ENCODE results near the gene CLDN16. TPM values are rescaled to one million over a fixed set of nuclear protein-coding genes. Genes with fewer than 3 reads are reported as not detected.

Gene CLDN16
- total RNA-seq, 1 experiment from 2014 or later, result not detected

- TF ChIP-seq CREB1 (CRISPR knock-in tag; IDR thresholded peaks at IDR 0.05) (no peak), NFYB (CRISPR knock-in tag; conservative IDR thresholded peaks at IDR 0.05; ENCODE audit: low read depth) (no peak), IRF2 (CRISPR knock-in tag; IDR thresholded peaks at IDR 0.05; ENCODE audit: borderline replicate concordance, low read depth) (no peak)
- TF ChIP-seq, protein P1, sequence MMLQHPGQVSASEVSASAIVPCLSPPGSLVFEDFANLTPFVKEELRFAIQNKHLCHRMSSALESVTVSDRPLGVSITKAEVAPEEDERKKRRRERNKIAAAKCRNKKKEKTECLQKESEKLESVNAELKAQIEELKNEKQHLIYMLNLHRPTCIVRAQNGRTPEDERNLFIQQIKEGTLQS (CRISPR knock-in tag; conservative IDR thresholded peaks at IDR 0.05), result no peak
Observed at GRCh38 chr3:190384309-190384756, 3.6 kb upstream of the CLDN16 start (continued).

DNA sequence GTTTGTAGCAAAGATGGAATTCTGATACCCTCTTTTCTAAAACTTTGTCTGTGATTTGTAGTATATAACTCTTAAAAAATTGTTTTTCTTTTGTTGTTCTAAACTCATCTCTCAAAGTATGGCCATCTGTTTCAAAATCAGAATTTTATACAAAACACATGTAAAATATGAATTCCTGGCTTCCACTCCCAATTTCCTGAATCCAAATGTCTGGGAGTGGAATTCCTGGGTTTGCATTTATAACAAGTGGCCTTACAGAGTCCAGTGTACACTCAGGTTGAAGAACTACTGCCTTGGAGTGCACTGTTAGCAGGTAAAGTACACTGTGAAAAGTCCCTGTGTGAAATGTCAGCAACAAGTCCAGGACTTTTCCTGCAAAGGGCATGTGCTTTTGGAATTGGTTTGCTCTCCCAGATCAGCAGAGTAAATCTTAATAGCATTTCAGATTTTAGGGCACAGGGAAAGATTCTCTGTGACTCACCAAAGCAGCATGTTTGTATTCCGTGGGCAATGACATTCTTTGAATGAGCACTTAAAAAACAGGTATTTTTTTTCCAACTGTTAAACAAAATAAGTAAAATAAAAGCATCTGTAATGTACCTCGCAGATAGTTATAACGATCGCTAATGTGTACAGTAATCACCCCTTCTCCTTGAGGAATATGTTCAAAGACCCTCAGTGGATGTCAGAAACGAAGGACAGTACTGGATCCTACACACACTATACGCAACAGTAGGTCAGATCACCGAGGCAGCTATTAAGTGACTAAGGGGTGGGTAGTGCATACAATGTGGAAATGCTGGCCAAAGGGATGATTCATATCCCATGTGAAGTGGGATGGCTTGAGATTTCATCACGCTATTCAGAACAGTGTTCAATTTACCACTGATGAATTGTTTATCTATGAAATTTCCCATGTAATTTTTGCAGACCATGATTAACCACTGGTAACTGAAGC lies 2.0 kb upstream of the CLDN16 start:
- no peak for DNase-seq (ENCODE audit: low spot score)

DNA sequence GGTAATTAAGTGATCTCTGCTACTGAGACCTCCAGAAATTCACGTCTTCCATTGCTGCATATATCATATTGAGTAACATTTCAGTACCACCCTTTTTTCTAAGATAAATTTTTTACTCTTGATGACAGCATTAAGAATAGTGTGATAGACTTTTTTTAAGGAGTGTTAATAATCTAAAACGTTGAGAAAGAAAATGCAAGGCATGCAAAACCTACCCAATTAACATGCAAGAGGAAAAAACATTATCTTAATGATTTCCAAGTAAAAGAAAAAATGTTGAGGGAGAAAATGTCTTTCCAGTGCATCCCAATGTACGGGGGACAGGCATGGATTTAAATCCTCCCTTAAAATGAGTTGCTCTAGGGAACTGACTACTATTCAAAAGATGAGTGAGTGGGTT lies 740 bp downstream of the CLDN16 start:
- POLR2A ChIA-PET, result no interaction called here
- no peaks in the 10 kb centered on the region for H3K9me3 Mint-ChIP-seq
- CTCF ChIA-PET, result no interaction called here
- ATAC-seq (no peak), DNase-seq (ENCODE audit: low spot score) (no peak)
- no peak overlapping the region for H3K27ac Mint-ChIP-seq
- no peak overlapping the region for H3K4me3 Mint-ChIP-seq
- no peaks in the 10 kb centered on the region for H3K36me3 Mint-ChIP-seq
- H3K4me1 Mint-ChIP-seq, result no peaks in the 10 kb centered on the region
- H3K27me3 Mint-ChIP-seq (ENCODE audit: low read depth), result no peaks in the 10 kb centered on the region
- TF ChIP-seq, protein P2, sequence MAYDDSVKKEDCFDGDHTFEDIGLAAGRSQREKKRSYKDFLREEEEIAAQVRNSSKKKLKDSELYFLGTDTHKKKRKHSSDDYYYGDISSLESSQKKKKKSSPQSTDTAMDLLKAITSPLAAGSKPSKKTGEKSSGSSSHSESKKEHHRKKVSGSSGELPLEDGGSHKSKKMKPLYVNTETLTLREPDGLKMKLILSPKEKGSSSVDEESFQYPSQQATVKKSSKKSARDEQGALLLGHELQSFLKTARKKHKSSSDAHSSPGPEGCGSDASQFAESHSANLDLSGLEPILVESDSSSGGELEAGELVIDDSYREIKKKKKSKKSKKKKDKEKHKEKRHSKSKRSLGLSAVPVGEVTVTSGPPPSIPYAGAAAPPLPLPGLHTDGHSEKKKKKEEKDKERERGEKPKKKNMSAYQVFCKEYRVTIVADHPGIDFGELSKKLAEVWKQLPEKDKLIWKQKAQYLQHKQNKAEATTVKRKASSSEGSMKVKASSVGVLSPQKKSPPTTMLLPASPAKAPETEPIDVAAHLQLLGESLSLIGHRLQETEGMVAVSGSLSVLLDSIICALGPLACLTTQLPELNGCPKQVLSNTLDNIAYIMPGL (CRISPR knock-in tag; IDR thresholded peaks at IDR 0.05), result no peak
- TF ChIP-seq, protein P1 (CRISPR knock-in tag; conservative IDR thresholded peaks at IDR 0.05), result no peak
- TF ChIP-seq, protein P3, sequence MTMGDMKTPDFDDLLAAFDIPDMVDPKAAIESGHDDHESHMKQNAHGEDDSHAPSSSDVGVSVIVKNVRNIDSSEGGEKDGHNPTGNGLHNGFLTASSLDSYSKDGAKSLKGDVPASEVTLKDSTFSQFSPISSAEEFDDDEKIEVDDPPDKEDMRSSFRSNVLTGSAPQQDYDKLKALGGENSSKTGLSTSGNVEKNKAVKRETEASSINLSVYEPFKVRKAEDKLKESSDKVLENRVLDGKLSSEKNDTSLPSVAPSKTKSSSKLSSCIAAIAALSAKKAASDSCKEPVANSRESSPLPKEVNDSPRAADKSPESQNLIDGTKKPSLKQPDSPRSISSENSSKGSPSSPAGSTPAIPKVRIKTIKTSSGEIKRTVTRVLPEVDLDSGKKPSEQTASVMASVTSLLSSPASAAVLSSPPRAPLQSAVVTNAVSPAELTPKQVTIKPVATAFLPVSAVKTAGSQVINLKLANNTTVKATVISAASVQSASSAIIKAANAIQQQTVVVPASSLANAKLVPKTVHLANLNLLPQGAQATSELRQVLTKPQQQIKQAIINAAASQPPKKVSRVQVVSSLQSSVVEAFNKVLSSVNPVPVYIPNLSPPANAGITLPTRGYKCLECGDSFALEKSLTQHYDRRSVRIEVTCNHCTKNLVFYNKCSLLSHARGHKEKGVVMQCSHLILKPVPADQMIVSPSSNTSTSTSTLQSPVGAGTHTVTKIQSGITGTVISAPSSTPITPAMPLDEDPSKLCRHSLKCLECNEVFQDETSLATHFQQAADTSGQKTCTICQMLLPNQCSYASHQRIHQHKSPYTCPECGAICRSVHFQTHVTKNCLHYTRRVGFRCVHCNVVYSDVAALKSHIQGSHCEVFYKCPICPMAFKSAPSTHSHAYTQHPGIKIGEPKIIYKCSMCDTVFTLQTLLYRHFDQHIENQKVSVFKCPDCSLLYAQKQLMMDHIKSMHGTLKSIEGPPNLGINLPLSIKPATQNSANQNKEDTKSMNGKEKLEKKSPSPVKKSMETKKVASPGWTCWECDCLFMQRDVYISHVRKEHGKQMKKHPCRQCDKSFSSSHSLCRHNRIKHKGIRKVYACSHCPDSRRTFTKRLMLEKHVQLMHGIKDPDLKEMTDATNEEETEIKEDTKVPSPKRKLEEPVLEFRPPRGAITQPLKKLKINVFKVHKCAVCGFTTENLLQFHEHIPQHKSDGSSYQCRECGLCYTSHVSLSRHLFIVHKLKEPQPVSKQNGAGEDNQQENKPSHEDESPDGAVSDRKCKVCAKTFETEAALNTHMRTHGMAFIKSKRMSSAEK (CRISPR knock-in tag; IDR thresholded peaks at IDR 0.05; ENCODE audit: borderline replicate concordance), result no peak
- TF ChIP-seq USF1 (CRISPR knock-in tag; IDR thresholded peaks at IDR 0.05) (no peak), ZNF423 (CRISPR knock-in tag; IDR thresholded peaks at IDR 0.05) (no peak), OVOL2 (CRISPR knock-in tag; IDR thresholded peaks at IDR 0.05; ENCODE audit: borderline replicate concordance) (no peak), MXD4 (CRISPR knock-in tag; IDR thresholded peaks at IDR 0.05; ENCODE audit: borderline replicate concordance) (no peak), TEAD4 (CRISPR knock-in tag; IDR thresholded peaks at IDR 0.05) (no peak), PREB (CRISPR knock-in tag; IDR thresholded peaks at IDR 0.05; ENCODE audit: borderline replicate concordance) (no peak), FOXK1 (CRISPR knock-in tag; IDR thresholded peaks at IDR 0.05) (no peak)
- TF ChIP-seq, protein P4, sequence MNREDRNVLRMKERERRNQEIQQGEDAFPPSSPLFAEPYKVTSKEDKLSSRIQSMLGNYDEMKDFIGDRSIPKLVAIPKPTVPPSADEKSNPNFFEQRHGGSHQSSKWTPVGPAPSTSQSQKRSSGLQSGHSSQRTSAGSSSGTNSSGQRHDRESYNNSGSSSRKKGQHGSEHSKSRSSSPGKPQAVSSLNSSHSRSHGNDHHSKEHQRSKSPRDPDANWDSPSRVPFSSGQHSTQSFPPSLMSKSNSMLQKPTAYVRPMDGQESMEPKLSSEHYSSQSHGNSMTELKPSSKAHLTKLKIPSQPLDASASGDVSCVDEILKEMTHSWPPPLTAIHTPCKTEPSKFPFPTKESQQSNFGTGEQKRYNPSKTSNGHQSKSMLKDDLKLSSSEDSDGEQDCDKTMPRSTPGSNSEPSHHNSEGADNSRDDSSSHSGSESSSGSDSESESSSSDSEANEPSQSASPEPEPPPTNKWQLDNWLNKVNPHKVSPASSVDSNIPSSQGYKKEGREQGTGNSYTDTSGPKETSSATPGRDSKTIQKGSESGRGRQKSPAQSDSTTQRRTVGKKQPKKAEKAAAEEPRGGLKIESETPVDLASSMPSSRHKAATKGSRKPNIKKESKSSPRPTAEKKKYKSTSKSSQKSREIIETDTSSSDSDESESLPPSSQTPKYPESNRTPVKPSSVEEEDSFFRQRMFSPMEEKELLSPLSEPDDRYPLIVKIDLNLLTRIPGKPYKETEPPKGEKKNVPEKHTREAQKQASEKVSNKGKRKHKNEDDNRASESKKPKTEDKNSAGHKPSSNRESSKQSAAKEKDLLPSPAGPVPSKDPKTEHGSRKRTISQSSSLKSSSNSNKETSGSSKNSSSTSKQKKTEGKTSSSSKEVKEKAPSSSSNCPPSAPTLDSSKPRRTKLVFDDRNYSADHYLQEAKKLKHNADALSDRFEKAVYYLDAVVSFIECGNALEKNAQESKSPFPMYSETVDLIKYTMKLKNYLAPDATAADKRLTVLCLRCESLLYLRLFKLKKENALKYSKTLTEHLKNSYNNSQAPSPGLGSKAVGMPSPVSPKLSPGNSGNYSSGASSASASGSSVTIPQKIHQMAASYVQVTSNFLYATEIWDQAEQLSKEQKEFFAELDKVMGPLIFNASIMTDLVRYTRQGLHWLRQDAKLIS (CRISPR knock-in tag; IDR thresholded peaks at IDR 0.05; ENCODE audit: borderline replicate concordance), result no peak

More for the DNA sequence above, 2.0 kb upstream of the CLDN16 start:
- Mint-ChIP-seq H3K27ac (no peak overlapping the region), H3K27me3 (ENCODE audit: low read depth) (no peaks in the 10 kb centered on the region), H3K4me1 (peaks cover 4% of the 10 kb centered on the region), H3K9me3 (no peaks in the 10 kb centered on the region), H3K4me3 (no peak overlapping the region), H3K36me3 (no peaks in the 10 kb centered on the region)
- ChIA-PET POLR2A (interaction anchor here (0.6 kb wide), 1 partner anchor 58 kb away, joined by 3 read pairs; no protein-coding TSS in a partner anchor), CTCF (no interaction called here)
- no peak for ATAC-seq
- TF ChIP-seq GABPB1 (CRISPR knock-in tag; IDR thresholded peaks at IDR 0.05) (peak; percentile 66), CREB1 (CRISPR knock-in tag; IDR thresholded peaks at IDR 0.05) (no peak)

All from WTC11 (cell line).